CD4-positive, alpha-beta memory T cell (primary cell): ENCODE results near the gene SERPINH1. TPM values are rescaled to one million over a fixed set of nuclear protein-coding genes. Genes with fewer than 3 reads are reported as not detected.

Experiments
- CTCF ChIA-PET: fragments of 350-600 bp; sonication (Branson Sonifier 250); formaldehyde crosslinking; loops from one replicate; lab custom pipeline; 2021; ENCODE audit warnings: inconsistent platforms; ENCODE audit not compliant: partially characterized antibody; lab: Charles Lee
- POLR2A ChIA-PET: fragments of 350-600 bp; sonication (Branson Sonifier 250); formaldehyde crosslinking; loops from one replicate; lab custom pipeline; 2021; ENCODE audit not compliant: partially characterized antibody; lab: Charles Lee
- DNase-seq, 5 donors: peaks; one replicate each; pipeline versions ENCODE4 v3.0.0 to v3.0.0-alpha.2; 2020 to 2022; ENCODE audit warnings: mixed read lengths in 1 of 5
- H3K27ac ChIP-seq: one replicate; pipeline ENCODE4 v1.7.0; 2013; ENCODE audit warnings: low read depth, low read length
- H3K27me3 ChIP-seq: 2 replicates; pipeline ENCODE4 v1.7.0; 2013; ENCODE audit warnings: mild to moderate bottlenecking, low read length, moderate library complexity; ENCODE audit not compliant: insufficient read depth
- H3K36me3 ChIP-seq: 2 replicates; pipeline ENCODE4 v1.7.0; 2013; ENCODE audit warnings: mild to moderate bottlenecking, low read length, moderate library complexity; ENCODE audit not compliant: insufficient read depth
- H3K4me1 ChIP-seq: 2 replicates; pipeline ENCODE4 v1.7.0; 2013; ENCODE audit warnings: mild to moderate bottlenecking, low read length, moderate library complexity; ENCODE audit not compliant: insufficient read depth
- H3K4me3 ChIP-seq, 2 donors: one replicate each; pipeline ENCODE4 v1.7.0; 2013; ENCODE audit warnings: low read length in 2 of 2, mild to moderate bottlenecking in 1 of 2
- H3K9me3 ChIP-seq, 2 donors: one replicate each; pipeline ENCODE4 v1.7.0; 2013; ENCODE audit warnings: low read length in 2 of 2, control low read depth in 1 of 2; ENCODE audit not compliant: control insufficient read depth in 1 of 2
- H3K27ac Mint-ChIP-seq, 7 donors: one replicate each; pipeline ENCODE4 v1.8.0; 2020 to 2021; ENCODE audit warnings: mixed read lengths in 7 of 7, mild to moderate bottlenecking in 6 of 7, inconsistent platforms in 3 of 7, moderate library complexity in 3 of 7
- H3K27me3 Mint-ChIP-seq, 2 donors: one replicate each; pipeline ENCODE4 v1.8.0; 2020 to 2021; ENCODE audit warnings: mixed read lengths in 2 of 2
- H3K36me3 Mint-ChIP-seq, 2 donors: one replicate each; pipeline ENCODE4 v1.8.0; 2020 to 2021; ENCODE audit warnings: mixed read lengths in 2 of 2, inconsistent platforms in 1 of 2, mild to moderate bottlenecking in 1 of 2
- H3K4me1 Mint-ChIP-seq, 4 donors: one replicate each; pipeline ENCODE4 v1.8.0; 2020 to 2021; ENCODE audit warnings: mixed read lengths in 4 of 4, mild to moderate bottlenecking in 1 of 4
- H3K4me3 Mint-ChIP-seq, 8 donors: one replicate each; pipeline ENCODE4 v1.8.0; 2020 to 2021; ENCODE audit warnings: mixed read lengths in 8 of 8, mild to moderate bottlenecking in 7 of 8, moderate library complexity in 6 of 8, inconsistent platforms in 3 of 8
- H3K9me3 Mint-ChIP-seq, 8 donors: one replicate each; pipeline ENCODE4 v1.8.0; 2020 to 2021; ENCODE audit warnings: mixed read lengths in 8 of 8, mild to moderate bottlenecking in 5 of 8, inconsistent platforms in 3 of 8, moderate library complexity in 1 of 8
- intact Hi-C: fragments of 100-400 bp; cut with micrococcal nuclease; formaldehyde crosslinking; loops from one replicate; pipeline ENCODE4 v1.15.1; 2023
- polyA plus RNA-seq, 2 donors: library from polyadenylated mRNA; unstranded; fragments of 300-500 nt; fragmentation: Illumina TruSeq; gene quantifications; one replicate each; pipeline ENCODE4 v1.2.3, GENCODE V29; 2021
- total RNA-seq, 2 experiments: library from RNA; stranded (reverse); gene quantifications; one replicate each; pipeline ENCODE4 v1.2.3, GENCODE V29; 2021

Gene SERPINH1
- total and polyA plus RNA-seq, 4 experiments from 2014 or later = 1.1 to 16.2 (median 11.3) TPM

GRCh38 chr11:75566763-75567279, 4.8 kb downstream of the SERPINH1 start:
- Mint-ChIP-seq H3K4me1 (peaks cover 10 to 39% (median 27%) of the 10 kb centered on the region in 4 donors), H3K4me3 (no peak overlapping the region), H3K27me3 (no peaks in the 10 kb centered on the region), H3K9me3 (no peaks in the 10 kb centered on the region), H3K27ac (no peak overlapping the region), H3K36me3 (peaks cover 17 to 48% of the 10 kb centered on the region in 2 donors)
- Histone ChIP-seq H3K9me3 (no peaks in the 10 kb centered on the region), H3K4me3 (no peak overlapping the region), H3K4me1 (peaks cover 12% of the 10 kb centered on the region), H3K36me3 (peaks cover 29% of the 10 kb centered on the region), H3K27ac (no peak overlapping the region), H3K27me3 (no peaks in the 10 kb centered on the region)
- CTCF ChIA-PET = interaction anchor here (1.8 kb wide), 1 partner anchor 122 kb away, joined by 5 read pairs; no protein-coding TSS in a partner anchor
- intact Hi-C loops = no loop called here
- DNase-seq = no peak
- POLR2A ChIA-PET = interaction anchor here (1.3 kb wide), 1 partner anchor 13 kb away, joined by 3 read pairs; no protein-coding TSS in a partner anchor

- ChIA-PET POLR2A (interaction anchor here (0.6 to 1.3 kb wide), 2 partner anchors 14 to 288 kb away, joined by 3 read pairs; no protein-coding TSS in a partner anchor), CTCF (no interaction called here)
- peaks cover 32% of the 10 kb centered on the region for H3K36me3 ChIP-seq
- H3K9me3 Mint-ChIP-seq = no peaks in the 10 kb centered on the region
- H3K4me1 Mint-ChIP-seq = peaks cover 7 to 30% (median 19%) of the 10 kb centered on the region in 4 donors
- no peaks in the 10 kb centered on the region for H3K27me3 ChIP-seq
- H3K4me1 ChIP-seq = peaks cover 8% of the 10 kb centered on the region
- no peak overlapping the region for H3K27ac ChIP-seq
- intact Hi-C loops = no loop called here
- no peak for DNase-seq
- no peaks in the 10 kb centered on the region for H3K9me3 ChIP-seq
- H3K27ac Mint-ChIP-seq = no peak overlapping the region
- H3K27me3 Mint-ChIP-seq = no peaks in the 10 kb centered on the region
- no peak overlapping the region for H3K4me3 ChIP-seq
- peaks cover 21 to 49% of the 10 kb centered on the region in 2 donors for H3K36me3 Mint-ChIP-seq
- H3K4me3 Mint-ChIP-seq = no peak overlapping the region
Observed at GRCh38 chr11:75567971-75568370, 5.9 kb downstream of the SERPINH1 start.

- ChIA-PET CTCF (no interaction called here), POLR2A (interaction anchor here (0.6 to 1.3 kb wide), 2 partner anchors 10 to 289 kb away, joined by 3 read pairs; no protein-coding TSS in a partner anchor)
- H3K4me1 ChIP-seq = peaks cover under 1% of the 10 kb centered on the region
- H3K27ac ChIP-seq = no peak overlapping the region
- Mint-ChIP-seq H3K9me3 (no peaks in the 10 kb centered on the region), H3K4me1 (peaks cover 4 to 23% (median 12%) of the 10 kb centered on the region in 4 donors), H3K4me3 (no peak overlapping the region), H3K27ac (no peak overlapping the region), H3K27me3 (no peaks in the 10 kb centered on the region), H3K36me3 (peaks cover 21 to 52% of the 10 kb centered on the region in 2 donors)
- H3K4me3 ChIP-seq = no peak overlapping the region
- no peak for DNase-seq
- H3K27me3 ChIP-seq = no peaks in the 10 kb centered on the region
- no peaks in the 10 kb centered on the region for H3K9me3 ChIP-seq
- H3K36me3 ChIP-seq = peaks cover 34% of the 10 kb centered on the region
- intact Hi-C loops = no loop called here
Observed at GRCh38 chr11:75568616-75569219, 6.7 kb downstream of the SERPINH1 start.

- Histone ChIP-seq H3K27ac (no peak overlapping the region), H3K27me3 (no peaks in the 10 kb centered on the region), H3K9me3 (no peaks in the 10 kb centered on the region), H3K4me3 (no peak overlapping the region), H3K4me1 (no peaks in the 10 kb centered on the region), H3K36me3 (peaks cover 34% of the 10 kb centered on the region)
- no peaks in the 10 kb centered on the region for H3K9me3 Mint-ChIP-seq
- peaks cover 2 to 5% (median 4%) of the 10 kb centered on the region in 4 donors for H3K4me1 Mint-ChIP-seq
- H3K27ac Mint-ChIP-seq = peak overlapping the region in 3 of 7 donors; percentile 39 to 91 (median 70)
- DNase-seq = no peak
- peaks cover 21 to 54% of the 10 kb centered on the region in 2 donors for H3K36me3 Mint-ChIP-seq
- H3K4me3 Mint-ChIP-seq = no peak overlapping the region
- intact Hi-C loops = no loop called here
- no peaks in the 10 kb centered on the region for H3K27me3 Mint-ChIP-seq
- POLR2A ChIA-PET = no interaction called here
- CTCF ChIA-PET = interaction anchor here (1.4 to 2.0 kb wide), 2 partner anchors 20 to 22 kb away, joined by 4 to 5 read pairs; no protein-coding TSS in a partner anchor
Observed at GRCh38 chr11:75570559-75571139, 8.6 kb downstream of the SERPINH1 start.

- ChIA-PET CTCF (interaction anchor here (1.4 kb wide), 1 partner anchor 23 kb away, joined by 5 read pairs; no protein-coding TSS in a partner anchor), POLR2A (no interaction called here)
- no peaks in the 10 kb centered on the region for H3K4me1 Mint-ChIP-seq
- Histone ChIP-seq H3K4me3 (no peak overlapping the region), H3K4me1 (no peaks in the 10 kb centered on the region), H3K27me3 (no peaks in the 10 kb centered on the region), H3K9me3 (no peaks in the 10 kb centered on the region), H3K36me3 (peaks cover 34% of the 10 kb centered on the region), H3K27ac (no peak overlapping the region)
- peaks cover 21 to 52% of the 10 kb centered on the region in 2 donors for H3K36me3 Mint-ChIP-seq
- H3K4me3 Mint-ChIP-seq = no peak overlapping the region
- DNase-seq = no peak
- no peaks in the 10 kb centered on the region for H3K27me3 Mint-ChIP-seq
- H3K27ac Mint-ChIP-seq = no peak overlapping the region
- H3K9me3 Mint-ChIP-seq = no peaks in the 10 kb centered on the region
- intact Hi-C loops = no loop called here
Observed at GRCh38 chr11:75571625-75572024, 9.6 kb downstream of the SERPINH1 start.

- peak overlapping the region in 1 of 7 donors; percentile 72 for H3K27ac Mint-ChIP-seq
- intact Hi-C loops = no loop called here
- Histone ChIP-seq H3K4me3 (no peak overlapping the region), H3K9me3 (no peaks in the 10 kb centered on the region), H3K4me1 (no peaks in the 10 kb centered on the region), H3K27ac (no peak overlapping the region), H3K27me3 (no peaks in the 10 kb centered on the region), H3K36me3 (peaks cover 34% of the 10 kb centered on the region)
- H3K27me3 Mint-ChIP-seq = no peaks in the 10 kb centered on the region
- H3K9me3 Mint-ChIP-seq = no peaks in the 10 kb centered on the region
- ChIA-PET CTCF (no interaction called here), POLR2A (interaction anchor here (1.1 kb wide), 1 partner anchor 10 kb away, joined by 3 read pairs; no protein-coding TSS in a partner anchor)
- peaks cover 21 to 48% of the 10 kb centered on the region in 2 donors for H3K36me3 Mint-ChIP-seq
- no peak for DNase-seq
- H3K4me1 Mint-ChIP-seq = no peaks in the 10 kb centered on the region
- no peak overlapping the region for H3K4me3 Mint-ChIP-seq
Observed at GRCh38 chr11:75572744-75573143, 10.7 kb downstream of the SERPINH1 start.
